ENCODE data around the gene SH3GL1.

The SH3GL1 gene

GRCh38 chr19:4375164-4376027 lies 25.0 kb downstream of the SH3GL1 start:
- no peak for DNase-seq

GRCh38 chr19:4374498-4375163 lies 25.7 kb downstream of the SH3GL1 start:
- no peak for DNase-seq

GRCh38 chr19:4373601-4374497 lies 26.5 kb downstream of the SH3GL1 start:
- no peak for DNase-seq

- DNase-seq: no peak
These were observed 27.4 kb downstream of the SH3GL1 start for GRCh38 chr19:4373013-4373367.

DNA sequence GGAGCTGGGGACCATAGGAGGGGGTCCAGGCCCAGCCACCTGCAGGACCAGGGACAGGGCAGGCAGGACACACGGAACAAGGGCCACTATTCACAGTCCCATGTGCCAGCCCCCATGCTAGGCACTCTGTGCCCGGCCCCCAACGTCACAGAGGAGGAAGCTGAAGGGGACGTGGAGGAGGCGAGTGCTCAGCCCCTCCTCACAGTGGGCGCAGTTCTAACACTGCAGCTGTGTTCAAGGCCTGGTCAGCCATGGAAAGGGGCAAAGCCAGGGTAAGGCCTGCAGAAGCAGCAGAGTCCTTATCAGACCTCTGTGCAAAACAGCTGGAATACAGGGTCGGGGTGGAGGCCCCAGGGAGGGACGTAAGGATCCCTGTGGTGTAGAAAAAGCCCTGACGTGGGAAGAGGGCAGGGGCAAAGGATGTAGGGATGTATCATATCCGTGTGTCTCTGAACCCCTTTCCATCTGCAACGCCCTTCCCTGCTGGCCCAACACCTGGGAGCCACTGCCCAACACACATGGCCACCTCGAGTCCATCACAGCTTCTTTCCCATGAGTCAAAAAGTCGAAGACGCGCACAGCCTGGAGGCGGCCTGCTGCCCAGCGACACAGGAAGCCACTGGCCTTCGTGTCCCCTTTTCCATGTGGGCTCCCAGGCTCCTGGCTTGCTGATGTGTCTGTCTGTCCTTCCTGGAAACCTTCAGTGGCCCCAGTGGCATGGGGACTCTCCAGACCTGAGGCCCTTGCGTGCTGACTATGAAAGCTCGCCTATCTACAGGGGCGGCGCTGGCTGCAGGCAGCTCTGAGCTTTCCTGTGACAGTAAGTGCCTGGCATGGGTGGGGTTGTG lies 28.0 kb downstream of the SH3GL1 start:
- no peak for DNase-seq

DNA sequence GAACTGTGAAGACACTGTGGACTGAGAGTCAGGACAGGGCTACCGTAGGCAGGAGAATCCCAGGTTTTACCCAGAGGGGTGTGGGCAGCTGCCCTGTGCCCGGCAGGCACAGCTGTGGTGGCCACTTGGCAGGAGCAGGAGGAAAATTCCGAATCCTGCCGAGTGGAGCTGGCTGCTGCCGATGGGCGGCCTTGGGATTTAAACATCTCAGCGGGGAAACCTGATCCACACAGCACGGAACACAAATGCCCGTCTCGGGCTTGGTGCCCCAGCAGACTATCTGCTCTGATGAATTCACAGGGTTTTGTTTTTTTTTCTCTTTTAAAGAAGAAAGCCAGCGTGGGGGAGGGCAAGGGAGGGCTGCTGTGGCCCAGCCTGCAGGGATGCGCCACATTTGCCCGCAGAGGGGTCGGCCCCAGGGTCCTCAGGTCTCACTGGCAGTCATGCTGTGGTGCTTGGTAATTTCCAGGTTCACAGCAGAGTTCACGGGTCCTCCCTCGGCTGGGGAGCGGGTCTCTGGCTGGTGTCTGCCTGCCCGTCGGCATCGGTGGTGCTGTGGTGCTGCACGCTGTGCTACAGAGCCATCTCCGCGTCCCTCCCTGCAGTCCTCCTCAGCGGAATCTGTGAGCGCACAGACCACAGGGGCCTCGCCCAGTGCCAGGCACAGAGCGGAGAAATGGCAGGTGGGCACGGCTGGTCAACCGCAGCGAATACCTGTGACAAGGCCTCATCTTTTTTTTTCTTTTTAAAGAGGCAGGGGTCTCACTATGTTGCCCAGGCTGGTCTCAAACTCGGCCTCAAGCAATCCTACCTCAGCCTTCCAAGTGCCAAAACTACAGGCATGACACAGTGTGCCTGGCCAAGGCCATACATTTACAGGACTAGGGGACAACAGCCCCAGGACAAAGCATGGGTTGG lies 28.8 kb downstream of the SH3GL1 start:
- no peak for DNase-seq

DNA sequence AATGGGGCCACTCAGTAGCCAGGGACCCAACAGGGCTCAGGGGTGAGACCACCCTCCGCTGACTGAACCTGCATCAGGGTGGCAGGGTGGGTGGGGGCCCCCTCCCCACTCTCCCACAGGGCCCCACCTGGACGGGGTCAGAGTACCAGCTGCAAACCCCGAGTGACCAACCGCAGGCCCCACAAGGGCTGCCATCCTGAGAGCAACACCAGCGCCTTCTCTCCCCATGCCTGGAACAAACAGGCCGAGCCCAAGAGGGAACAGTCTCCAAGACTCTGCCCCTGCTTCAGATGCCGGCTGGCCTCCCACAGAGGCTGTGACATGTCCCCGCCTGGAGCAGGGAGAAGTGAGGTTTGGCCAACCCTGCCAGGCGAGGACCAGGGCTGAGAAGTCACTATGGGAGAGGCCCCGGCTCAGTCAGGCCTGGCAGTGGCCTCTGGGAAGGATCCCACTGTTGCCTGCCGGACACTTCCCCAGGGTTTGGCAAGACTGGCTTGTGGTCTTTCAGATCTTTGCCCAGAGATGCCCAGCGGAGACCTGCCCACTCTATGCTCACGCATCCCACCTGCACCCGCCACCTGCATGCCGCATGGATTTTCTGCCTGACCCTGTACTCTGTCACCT lies 29.8 kb downstream of the SH3GL1 start:
- no peak for DNase-seq

- DNase-seq: peak; percentile 75 to 76
These were observed 30.5 kb downstream of the SH3GL1 start for GRCh38 chr19:4369888-4370260.

DNA sequence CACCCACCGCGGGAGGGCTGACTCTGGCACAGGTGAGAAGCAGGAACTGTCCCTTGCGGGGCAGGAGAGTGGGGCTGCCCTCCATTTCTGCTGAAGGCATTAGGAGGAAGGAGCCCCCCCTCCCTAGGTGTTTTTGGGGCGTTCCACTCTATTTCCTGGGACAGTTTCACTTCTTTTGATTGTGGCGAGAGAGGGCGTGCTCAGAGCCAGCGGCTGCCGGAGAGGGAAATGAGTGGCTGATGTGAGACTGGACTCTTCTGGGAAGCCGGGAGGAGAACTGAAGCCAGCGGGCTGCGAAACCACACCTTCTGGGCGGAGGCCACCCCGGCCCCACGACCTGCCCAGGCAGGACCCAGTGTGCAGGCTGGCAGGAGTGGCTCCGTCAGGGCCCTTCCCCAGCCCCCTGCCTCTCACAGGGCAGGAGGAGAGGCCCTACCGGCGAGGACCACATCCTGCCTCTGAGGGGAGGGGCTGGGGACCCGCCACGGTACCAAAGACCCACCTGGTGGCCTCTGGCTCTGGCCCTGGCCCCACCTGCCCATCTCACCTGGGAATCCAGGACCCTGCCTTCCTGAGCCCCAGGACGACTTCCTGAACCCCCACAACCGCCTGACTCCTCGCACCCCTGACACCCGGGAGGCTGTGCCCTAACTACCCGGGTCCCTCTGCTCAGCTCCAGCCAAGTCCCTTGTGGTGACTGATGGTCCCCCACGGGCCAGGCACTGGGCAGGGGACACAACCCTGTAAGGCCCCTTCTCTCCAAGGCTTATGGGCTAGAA lies 31.0 kb downstream of the SH3GL1 start:
- DNase-seq: peak; percentile 55 to 64

GRCh38 chr19:4368128-4368820 lies 32.1 kb downstream of the SH3GL1 start:
- no peak for DNase-seq

- DNase-seq: no peak
These were observed 32.6 kb downstream of the SH3GL1 start for GRCh38 chr19:4367781-4368127.

GRCh38 chr19:4367336-4367723 lies 33.0 kb downstream of the SH3GL1 start:
- no peak for DNase-seq

- no peak for DNase-seq
These were observed 33.5 kb downstream of the SH3GL1 start for GRCh38 chr19:4366666-4367335.

DNA sequence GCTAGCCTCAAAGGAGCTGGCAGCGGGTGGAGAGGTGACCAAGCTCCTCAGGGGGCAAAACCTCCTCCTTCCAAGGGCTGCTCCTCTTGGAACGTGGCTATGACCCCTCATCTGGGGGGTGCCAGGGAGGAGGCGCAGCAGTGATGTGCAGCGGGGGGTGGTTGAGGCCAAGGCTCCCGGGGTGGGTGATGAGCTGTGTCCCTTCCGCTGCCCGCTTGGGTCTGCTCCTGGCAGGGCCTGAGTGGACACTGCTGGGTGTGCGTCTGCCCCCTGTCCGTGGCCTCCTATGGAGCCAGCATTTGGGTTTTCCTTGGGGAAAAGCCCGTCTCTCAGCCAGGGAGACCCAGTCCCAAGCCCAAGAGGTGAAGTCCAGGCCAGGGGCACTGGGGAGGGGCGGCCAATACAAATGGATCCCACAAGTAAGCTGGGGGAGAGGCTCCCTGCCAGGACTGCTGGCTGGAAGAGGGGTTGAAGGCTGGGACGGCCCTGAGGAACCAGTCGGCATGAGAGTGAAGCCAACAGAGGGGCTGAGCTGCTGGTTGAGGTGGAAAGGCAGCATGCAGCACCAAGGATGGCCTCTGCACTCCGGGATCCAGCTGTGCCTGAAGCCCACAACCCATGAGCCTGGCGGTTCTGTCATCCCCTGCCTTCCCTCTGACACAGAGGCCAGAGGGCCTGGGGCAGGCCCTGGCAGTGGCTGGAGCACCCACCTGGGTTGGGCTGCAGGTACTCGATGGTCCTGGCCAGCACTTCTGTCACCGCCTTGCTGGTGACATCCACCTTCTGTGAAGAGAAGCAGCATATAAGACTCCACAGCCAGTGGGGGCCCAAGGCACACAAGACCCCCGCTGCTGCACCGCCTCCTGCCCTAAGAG lies 34.3 kb downstream of the SH3GL1 start:
- DNase-seq: no peak

DNA sequence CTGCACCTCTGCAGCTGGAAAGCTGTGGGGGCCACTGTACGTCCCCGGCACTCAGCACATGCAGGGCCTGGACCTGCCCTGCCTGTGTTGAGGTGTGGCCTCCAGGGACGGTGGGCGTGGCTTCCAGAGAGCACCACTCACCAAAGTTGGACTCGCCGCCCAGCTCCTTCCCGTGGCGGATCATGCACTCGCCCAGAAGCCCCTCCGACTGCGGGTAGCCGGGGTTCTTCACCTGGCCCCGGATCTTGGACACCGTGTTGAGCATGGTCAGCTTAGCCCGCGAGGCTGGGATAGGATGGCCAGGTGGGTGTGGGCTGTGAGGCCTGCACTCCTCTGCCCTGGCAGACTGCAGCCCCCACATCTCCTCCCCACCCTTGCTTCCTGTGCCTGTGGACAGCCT lies 35.0 kb downstream of the SH3GL1 start:
- DNase-seq: no peak

DNA sequence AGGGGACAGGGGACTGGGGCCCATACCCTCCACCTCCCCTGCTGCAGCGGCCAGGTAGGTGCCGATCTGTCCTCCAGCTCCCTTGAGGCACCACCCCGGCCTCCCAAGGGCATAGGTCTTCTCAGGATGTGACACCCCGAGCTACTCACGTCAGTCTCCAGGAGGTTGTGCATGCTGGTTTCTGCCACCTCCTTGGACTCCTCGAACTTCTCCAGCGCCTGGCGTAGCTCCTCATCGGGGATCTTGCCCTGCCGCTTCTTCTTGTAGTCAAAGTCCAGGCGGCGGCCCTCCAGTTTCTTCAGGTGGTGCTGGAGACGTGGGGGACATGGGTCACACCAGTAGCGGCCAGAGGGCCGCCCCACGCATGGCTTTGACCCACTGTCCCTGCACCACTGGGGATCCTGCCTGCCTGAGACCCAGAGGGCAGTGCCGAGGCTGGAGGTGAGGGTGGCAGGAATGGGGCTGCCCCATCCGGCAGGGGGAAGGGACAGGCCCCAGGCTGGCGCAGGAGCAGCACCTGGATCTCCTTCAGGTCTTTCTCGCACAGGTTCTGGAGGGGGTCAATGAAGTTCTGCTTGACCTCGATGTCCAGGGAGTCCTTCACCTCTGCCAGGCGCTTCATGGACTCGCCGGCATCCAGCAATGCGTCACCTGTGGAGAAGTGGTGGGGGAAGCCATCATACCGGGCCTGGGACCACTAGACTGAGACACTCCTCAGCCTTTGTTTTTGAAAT lies 36.6 kb downstream of the SH3GL1 start:
- DNase-seq: no peak

Data from activated CD4-positive, alpha-beta T cell treated with anti-CD3 and anti-CD28 coated beads for 4 hours (primary cell).